Measurements from ENCODE around the gene TTC21A. TPM values are rescaled to one million over a fixed set of nuclear protein-coding genes. Genes with fewer than 3 reads are reported as not detected.

The TTC21A gene
- total and polyA plus RNA-seq, 7 donors, result 0.60 to 7.1 (median 4.3) TPM

GRCh38 chr3:39128951-39129350 lies 21.5 kb downstream of the TTC21A start:
- WGBS, 2 donors, result 97% methylated on average over 7 of the region's 7 CpGs
- intact Hi-C loops (cut with DNase I), result loop anchor here (5.0 kb wide), 1 partner anchor 63 kb away; the partner anchor contains the start of gene XIRP1

DNA sequence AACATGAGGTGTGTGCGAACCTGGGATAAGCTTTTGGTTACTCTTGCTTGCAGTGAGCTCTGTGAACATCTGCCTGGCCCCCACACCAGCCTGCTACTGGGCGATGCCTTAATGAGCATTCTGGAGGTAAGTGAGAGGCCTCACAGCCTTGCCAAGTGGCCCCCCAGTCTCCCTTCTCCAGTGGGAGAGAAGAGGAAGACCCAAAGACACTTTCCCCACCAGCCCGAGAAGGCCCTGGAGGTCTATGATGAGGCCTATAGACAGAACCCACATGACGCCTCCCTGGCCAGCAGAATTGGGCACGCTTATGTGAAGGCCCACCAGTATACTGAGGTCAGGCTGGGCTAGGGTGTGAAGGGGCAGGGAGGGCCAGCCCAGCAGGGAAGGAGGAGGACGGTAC lies 22.5 kb downstream of the TTC21A start:
- Histone ChIP-seq H3K27me3 (no peaks in the 10 kb centered on the region), H3K4me1 (peaks cover 0 to 14% (median 10%) of the 10 kb centered on the region in 4 donors), H3K4me3 (no peak overlapping the region), H3K36me3 (no peaks in the 10 kb centered on the region), H3K9me3 (no peaks in the 10 kb centered on the region), H3K27ac (no peak overlapping the region)
- 92 to 94% methylated on average over 6 of the region's 6 CpGs for WGBS, 2 donors
- TF ChIP-seq, protein P1, sequence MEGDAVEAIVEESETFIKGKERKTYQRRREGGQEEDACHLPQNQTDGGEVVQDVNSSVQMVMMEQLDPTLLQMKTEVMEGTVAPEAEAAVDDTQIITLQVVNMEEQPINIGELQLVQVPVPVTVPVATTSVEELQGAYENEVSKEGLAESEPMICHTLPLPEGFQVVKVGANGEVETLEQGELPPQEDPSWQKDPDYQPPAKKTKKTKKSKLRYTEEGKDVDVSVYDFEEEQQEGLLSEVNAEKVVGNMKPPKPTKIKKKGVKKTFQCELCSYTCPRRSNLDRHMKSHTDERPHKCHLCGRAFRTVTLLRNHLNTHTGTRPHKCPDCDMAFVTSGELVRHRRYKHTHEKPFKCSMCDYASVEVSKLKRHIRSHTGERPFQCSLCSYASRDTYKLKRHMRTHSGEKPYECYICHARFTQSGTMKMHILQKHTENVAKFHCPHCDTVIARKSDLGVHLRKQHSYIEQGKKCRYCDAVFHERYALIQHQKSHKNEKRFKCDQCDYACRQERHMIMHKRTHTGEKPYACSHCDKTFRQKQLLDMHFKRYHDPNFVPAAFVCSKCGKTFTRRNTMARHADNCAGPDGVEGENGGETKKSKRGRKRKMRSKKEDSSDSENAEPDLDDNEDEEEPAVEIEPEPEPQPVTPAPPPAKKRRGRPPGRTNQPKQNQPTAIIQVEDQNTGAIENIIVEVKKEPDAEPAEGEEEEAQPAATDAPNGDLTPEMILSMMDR (IDR thresholded peaks at IDR 0.05), result no peak
- no peak for TF ChIP-seq POLR2A (IDR thresholded peaks at IDR 0.05)
- intact Hi-C loops (cut with DNase I), result no loop called here
- no peak for DNase-seq

More at GRCh38 chr3:39128951-39129350, 21.5 kb downstream of the TTC21A start:
- TF ChIP-seq EP300 (IDR thresholded peaks at IDR 0.05) (no peak), POLR2AphosphoS5 (IDR thresholded peaks at IDR 0.05) (no peak), POLR2A (IDR thresholded peaks at IDR 0.05) (no peak)
- TF ChIP-seq, protein P1 (IDR thresholded peaks at IDR 0.05), result no peak
- no peak overlapping the region for H3K27ac ChIP-seq
- peak; percentile 36 for DNase-seq
- H3K4me1 ChIP-seq, result peaks cover 0 to 14% (median 10%) of the 10 kb centered on the region in 4 donors
- no peaks in the 10 kb centered on the region for H3K9me3 ChIP-seq
- no peak overlapping the region for H3K4me3 ChIP-seq
- H3K27me3 ChIP-seq, result no peaks in the 10 kb centered on the region
- H3K36me3 ChIP-seq, result no peaks in the 10 kb centered on the region

GRCh38 chr3:39130693-39131265 lies 23.3 kb downstream of the TTC21A start:
- no peaks in the 10 kb centered on the region for H3K36me3 ChIP-seq
- no peak overlapping the region for H3K27ac ChIP-seq
- intact Hi-C loops (cut with DNase I), result no loop called here

DNA sequence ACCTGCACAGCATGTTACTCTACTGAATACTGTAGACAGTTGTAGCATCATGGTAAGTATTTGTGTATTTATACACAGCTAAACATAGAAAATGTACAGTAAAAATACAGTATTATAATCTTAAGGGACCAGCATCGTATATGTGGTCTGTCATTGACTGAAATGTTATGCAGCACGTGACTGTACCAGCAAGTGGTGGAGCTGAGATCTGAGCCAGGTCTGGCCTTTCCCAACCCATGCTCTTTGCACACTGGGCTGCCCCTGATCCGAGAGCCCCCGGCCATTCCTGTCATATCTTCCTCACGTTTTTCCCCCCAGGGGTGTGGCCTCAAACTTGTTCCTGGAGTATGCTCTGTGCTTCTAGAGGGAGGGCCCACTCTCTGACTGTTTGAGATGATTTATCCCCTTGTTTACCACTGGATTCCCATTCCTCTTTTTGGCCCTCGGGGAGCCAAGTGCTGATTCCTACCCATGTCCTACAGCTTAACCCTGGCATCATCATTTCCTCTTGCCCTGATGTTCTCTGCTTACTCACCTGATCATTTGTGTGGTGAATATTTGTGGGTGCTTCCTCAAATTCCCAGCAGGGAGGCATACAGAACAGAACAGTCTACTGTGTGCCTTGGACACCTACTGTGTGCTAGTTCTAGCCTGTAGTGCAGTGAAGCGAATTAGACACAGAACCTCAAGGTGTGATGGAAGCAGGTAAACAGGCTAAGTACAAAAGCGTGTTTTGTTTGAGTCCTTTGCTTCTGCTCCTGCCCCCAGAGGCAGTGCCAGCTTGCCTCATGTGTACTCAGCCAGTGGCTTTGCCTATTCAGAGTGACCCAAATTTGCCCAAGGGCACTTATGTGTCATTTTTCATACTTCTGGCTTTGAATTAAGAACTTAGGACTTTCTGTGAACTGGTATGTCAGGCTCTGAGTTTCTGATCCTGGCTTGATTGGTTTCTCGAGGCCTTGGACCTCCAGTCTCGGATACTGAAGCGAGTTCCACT lies 24.9 kb downstream of the TTC21A start:
- Histone ChIP-seq H3K4me3 (no peak overlapping the region), H3K9me3 (no peaks in the 10 kb centered on the region), H3K27me3 (no peaks in the 10 kb centered on the region), H3K4me1 (no peaks in the 10 kb centered on the region), H3K36me3 (peaks cover 0 to 4% (median 0%) of the 10 kb centered on the region in 4 donors), H3K27ac (no peak overlapping the region)
- WGBS, 2 donors, result 81 to 82% methylated on average over 11 of the region's 11 CpGs
- TF ChIP-seq EP300 (IDR thresholded peaks at IDR 0.05) (no peak), POLR2A (IDR thresholded peaks at IDR 0.05) (no peak), POLR2AphosphoS5 (IDR thresholded peaks at IDR 0.05) (no peak)
- TF ChIP-seq, protein P1 (IDR thresholded peaks at IDR 0.05), result no peak
- DNase-seq, result peak; percentile 26
- intact Hi-C loops (cut with DNase I), result no loop called here

More at GRCh38 chr3:39130693-39131265, 23.3 kb downstream of the TTC21A start:
- no peak for DNase-seq
- TF ChIP-seq, protein P1 (IDR thresholded peaks at IDR 0.05), result no peak
- no peak for TF ChIP-seq EP300 (IDR thresholded peaks at IDR 0.05)
- Histone ChIP-seq H3K4me1 (peaks cover 0 to 10% (median 5%) of the 10 kb centered on the region in 4 donors), H3K4me3 (no peak overlapping the region), H3K9me3 (no peaks in the 10 kb centered on the region), H3K27me3 (no peaks in the 10 kb centered on the region)
- WGBS, 2 donors, result 27 to 64% methylated on average over 3 of the region's 3 CpGs

Measured in sigmoid colon (tissue), 7 donors.